Lower leg skin (tissue), 3 donors: ENCODE data around the gene DRC3.
A peak's percentile ranks its signal among the peaks of the same experiment; 100 is the strongest.

Experiments used
- CTCF ChIP-seq, 3 donors: fragments of 450-650 bp; IDR thresholded peaks; one replicate each; pipeline ENCODE4 v1.5.1; 2016; ENCODE audit warnings: antibody characterized with exemption in 3 of 3, mild to moderate bottlenecking in 3 of 3, moderate library complexity in 2 of 3
- POLR2A ChIP-seq, 2 donors: fragments of 450-650 bp; IDR thresholded peaks; one replicate each; pipeline ENCODE4 v1.6.1; 2016 to 2017; ENCODE audit warnings: antibody characterized with exemption in 2 of 2, mild to moderate bottlenecking in 1 of 2, moderate library complexity in 1 of 2

GRCh38 chr17:17972126-17972951, at the start of gene DRC3, which contains the start of gene TOM1L2:
- TF ChIP-seq CTCF (IDR thresholded peaks at IDR 0.05) (no peak), POLR2A (IDR thresholded peaks at IDR 0.05) (peak in 1 of 2 donors; percentile 82)
